Fibroblast of the aortic adventitia (primary cell): ENCODE results near the gene PNMA8A. TPM values are rescaled to one million over a fixed set of nuclear protein-coding genes. Genes with fewer than 3 reads are reported as not detected.

Experiments used
- DNase-seq: peaks from one replicate; pipeline ENCODE4 v3.0.0-alpha.2; 2010; ENCODE audit warnings: low read depth
- H3K4me3 ChIP-seq: 2 replicates; pipeline ENCODE4 v1.5.1; 2011; ENCODE audit warnings: low read depth, mild to moderate bottlenecking, control low read depth, low read length, moderate library complexity
- CTCF ChIP-seq: IDR thresholded peaks from 2 replicates; pipeline ENCODE4 v1.5.1; 2011; ENCODE audit warnings: mild to moderate bottlenecking, low read length, control low read depth, inconsistent platforms; ENCODE audit not compliant: insufficient read depth
- total RNA-seq: library from RNA; depleted of rRNA; stranded (reverse); fragments of >200 nt; gene quantifications from 2 replicates; pipeline ENCODE4 v1.2.3, GENCODE V29; 2012; ENCODE audit warnings: low replicate concordance

Gene PNMA8A
- total RNA-seq, 1 donor: 2.3 TPM

GRCh38 chr19:46469541-46470185 lies 1.7 kb downstream of the PNMA8A start:
- DNase-seq: no peak
- no peak for TF ChIP-seq CTCF
- no peak overlapping the region for H3K4me3 ChIP-seq

- no peak for TF ChIP-seq CTCF
- H3K4me3 ChIP-seq: peak overlapping the region; percentile 25
- peak; percentile 90 for DNase-seq
These were observed 4.7 kb downstream of the PNMA8A start for GRCh38 chr19:46466536-46467196.

- DNase-seq: no peak
- no peak overlapping the region for H3K4me3 ChIP-seq
- no peak for TF ChIP-seq CTCF
These were observed 7.8 kb downstream of the PNMA8A start for GRCh38 chr19:46463516-46463915.

- DNase-seq: no peak
- no peak for TF ChIP-seq CTCF
- H3K4me3 ChIP-seq: no peak overlapping the region
These were observed 9.8 kb downstream of the PNMA8A start for GRCh38 chr19:46461537-46461936.

- DNase-seq: no peak
- TF ChIP-seq CTCF: no peak
- no peak overlapping the region for H3K4me3 ChIP-seq
These were observed 10.4 kb downstream of the PNMA8A start for GRCh38 chr19:46460981-46461380.

- no peak for DNase-seq
- no peak overlapping the region for H3K4me3 ChIP-seq
- TF ChIP-seq CTCF: no peak
These were observed 11.3 kb downstream of the PNMA8A start for GRCh38 chr19:46460055-46460454.
